Vagina (tissue), 2 donors: ENCODE data around the gene PTTG1IP. TPM values are rescaled to one million over a fixed set of nuclear protein-coding genes. Genes with fewer than 3 reads are reported as not detected.
"Not testable (repeated sequence)": the region's sequence is repeated elsewhere in the genome, so short reads cannot be mapped to it uniquely, and the experiment has no call there.

Experiments
- DNase-seq, 2 donors: peaks; one replicate each; pipeline ENCODE4 v3.0.0-alpha.2; 2017; ENCODE audit errors: extremely low spot score in 2 of 2
- H3K27ac ChIP-seq: fragments of 200-600 bp; sonication (generic); one replicate; pipeline ENCODE4 v1.5.1; 2019
- H3K27me3 ChIP-seq: fragments of 200-600 bp; sonication (generic); one replicate; pipeline ENCODE4 v1.5.1; 2019
- H3K36me3 ChIP-seq, 2 donors: fragments of 200-600 bp; sonication (generic); one replicate each; pipeline ENCODE4 v1.5.1; 2017 to 2019
- H3K4me1 ChIP-seq: fragments of 200-600 bp; sonication (generic); one replicate; pipeline ENCODE4 v1.5.1; 2019
- H3K4me3 ChIP-seq, 2 donors: fragments of 200-600 bp; sonication (generic); 1 replicate in 1 of 2; 2 replicates in 1 of 2; pipeline ENCODE4 v1.5.1; 2016 to 2019
- H3K9me3 ChIP-seq: fragments of 200-600 bp; sonication (generic); one replicate; pipeline ENCODE4 v1.5.1; 2019
- CTCF ChIP-seq, 3 experiments: fragments of 450-650 bp in 2 of 3; fragments of 200-600 bp in 1 of 3; sonication (generic) in 1 of 3; IDR thresholded peaks; one replicate each; pipeline ENCODE4 v1.5.1; 2017 to 2019; ENCODE audit warnings: antibody characterized with exemption in 3 of 3, mild to moderate bottlenecking in 2 of 3, moderate library complexity in 2 of 3
- POLR2A ChIP-seq, 2 donors: fragments of 450-650 bp; IDR thresholded peaks; one replicate each; pipeline ENCODE4 v1.6.1; 2017; ENCODE audit warnings: antibody characterized with exemption in 2 of 2, mild to moderate bottlenecking in 2 of 2, moderate library complexity in 2 of 2
- POLR2AphosphoS5 ChIP-seq, 2 donors: sonication (generic); formaldehyde crosslinking; IDR thresholded peaks; one replicate each; pipeline ENCODE4 v1.9.0; 2017; ENCODE audit warnings: antibody characterized with exemption in 2 of 2, mild to moderate bottlenecking in 2 of 2, low read depth in 1 of 2; ENCODE audit not compliant: insufficient read depth in 1 of 2
- intact Hi-C: fragments of 100-400 bp; cut with DNase I; formaldehyde crosslinking; loops from one replicate; pipeline ENCODE4 v1.15.1; 2023
- total RNA-seq: library from RNA; depleted of rRNA; stranded (reverse); fragments of >200 nt; gene quantifications from one replicate; pipeline ENCODE4 v1.2.3, GENCODE V29; 2016

Gene PTTG1IP
- total RNA-seq, 1 donor from 2014 or later = 165 TPM

DNA sequence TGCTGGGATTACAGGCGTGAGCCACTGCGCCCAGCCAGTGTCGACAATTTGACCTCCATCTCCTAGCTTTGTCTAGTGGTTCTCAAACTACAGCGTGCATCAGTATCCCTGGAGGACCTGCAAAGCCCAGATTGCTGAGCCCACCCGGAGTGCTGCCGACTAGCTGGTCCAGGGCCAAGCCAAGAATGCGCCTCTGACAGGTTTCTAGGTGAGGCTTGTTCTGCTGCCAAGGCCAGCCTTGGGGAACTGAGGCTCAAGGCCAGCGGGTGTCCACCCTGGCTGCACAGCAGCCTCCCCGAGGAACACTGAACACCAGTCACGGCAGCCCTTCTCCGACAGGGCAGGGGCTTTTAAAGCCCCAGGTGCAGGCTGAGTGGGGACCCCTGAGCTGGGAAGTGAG is 9.8 kb upstream of the PTTG1IP start:
- no peaks in the 10 kb centered on the region for H3K36me3 ChIP-seq
- DNase-seq = no peak
- H3K9me3 ChIP-seq = no peaks in the 10 kb centered on the region
- intact Hi-C loops = no loop called here
- H3K27me3 ChIP-seq = no peaks in the 10 kb centered on the region
- peaks cover 8% of the 10 kb centered on the region for H3K4me1 ChIP-seq
- TF ChIP-seq POLR2AphosphoS5 (IDR thresholded peaks at IDR 0.05; ENCODE audit: insufficient read depth in 1 of 2, low read depth in 1 of 2) (no peak), CTCF (IDR thresholded peaks at IDR 0.05) (no peak), POLR2A (IDR thresholded peaks at IDR 0.05) (no peak)
- H3K27ac ChIP-seq = no peak overlapping the region
- H3K4me3 ChIP-seq = no peak overlapping the region

DNA sequence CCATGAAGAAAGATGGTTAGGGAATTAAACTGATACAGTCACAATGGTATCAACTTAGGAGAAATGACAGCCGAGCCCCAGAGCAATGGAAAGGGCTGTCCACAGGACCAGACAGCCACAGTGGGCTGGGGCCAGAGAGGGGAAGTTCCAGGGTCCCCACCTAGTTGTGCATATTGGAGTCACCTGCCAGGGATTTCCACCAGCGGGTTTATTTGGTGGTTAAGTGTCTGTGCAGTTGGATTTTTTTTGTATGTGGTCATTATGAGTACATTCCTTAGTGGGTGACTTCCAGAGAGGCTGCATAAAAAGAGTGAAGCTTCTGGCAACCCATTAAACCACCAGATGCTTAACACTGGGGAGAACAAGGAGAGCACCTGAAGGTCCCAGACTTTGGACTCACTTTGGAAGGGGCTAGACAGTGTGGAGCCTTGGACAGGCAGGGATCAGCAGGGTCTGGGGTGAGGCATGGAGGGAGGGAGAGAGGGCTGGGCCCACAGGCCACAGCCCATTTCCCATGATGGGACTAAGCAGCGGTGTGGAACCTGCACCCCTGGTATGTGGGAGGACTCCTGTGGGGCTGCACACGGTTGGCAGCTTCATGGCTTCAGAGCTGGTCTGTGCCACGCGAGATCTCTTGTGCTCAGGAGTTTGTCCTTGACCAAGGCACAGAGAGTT is 7.8 kb upstream of the PTTG1IP start:
- Histone ChIP-seq H3K4me1 (peaks cover 8% of the 10 kb centered on the region), H3K9me3 (no peaks in the 10 kb centered on the region), H3K27ac (no peak overlapping the region), H3K27me3 (no peaks in the 10 kb centered on the region), H3K36me3 (no peaks in the 10 kb centered on the region), H3K4me3 (no peak overlapping the region)
- no peak for TF ChIP-seq POLR2A (IDR thresholded peaks at IDR 0.05)
- TF ChIP-seq CTCF (IDR thresholded peaks at IDR 0.05) = no peak
- TF ChIP-seq POLR2AphosphoS5 (IDR thresholded peaks at IDR 0.05; ENCODE audit: insufficient read depth in 1 of 2, low read depth in 1 of 2) = no peak
- intact Hi-C loops = no loop called here
- DNase-seq = no peak

DNA sequence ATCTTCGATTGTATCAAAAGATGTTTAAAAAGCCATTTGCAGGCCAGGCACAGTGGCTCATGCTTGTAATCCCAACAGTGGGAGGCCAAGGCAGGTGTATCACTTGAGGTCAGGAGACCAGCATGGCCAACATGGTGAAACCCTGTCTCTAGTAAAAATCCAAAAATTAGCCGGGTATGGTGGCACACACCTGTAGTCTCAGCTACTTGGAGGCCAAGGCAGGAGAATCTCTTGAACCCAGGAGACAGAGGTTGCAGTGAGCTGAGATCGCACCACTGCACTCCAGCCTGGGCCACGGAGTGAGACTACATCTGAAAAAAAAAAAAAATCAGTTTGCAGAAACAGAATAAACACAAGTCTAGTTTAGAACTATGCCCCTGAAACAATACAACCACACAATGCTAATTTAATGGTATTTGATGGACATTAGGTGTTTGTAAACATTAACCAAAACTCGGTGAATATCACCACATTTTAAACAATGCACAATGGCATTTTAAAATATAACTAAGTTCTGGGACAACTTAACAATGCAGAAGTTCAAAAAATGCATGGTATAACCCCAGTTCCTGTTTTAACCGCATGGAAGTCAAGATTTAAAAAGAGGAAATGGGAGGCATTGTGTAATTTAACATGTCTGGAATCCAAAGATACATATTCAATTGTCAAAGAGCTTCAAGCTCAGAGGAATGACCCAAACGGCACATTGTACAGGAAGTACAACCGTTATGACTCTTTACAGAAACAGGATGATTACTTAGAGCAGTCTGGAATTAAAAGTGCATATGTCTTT is 7.1 kb upstream of the PTTG1IP start:
- Histone ChIP-seq H3K27ac (no peak overlapping the region), H3K27me3 (no peaks in the 10 kb centered on the region), H3K36me3 (no peaks in the 10 kb centered on the region), H3K4me1 (peaks cover 12% of the 10 kb centered on the region), H3K4me3 (no peak overlapping the region), H3K9me3 (no peaks in the 10 kb centered on the region)
- DNase-seq = no peak
- intact Hi-C loops = no loop called here
- TF ChIP-seq POLR2AphosphoS5 (IDR thresholded peaks at IDR 0.05; ENCODE audit: insufficient read depth in 1 of 2, low read depth in 1 of 2) (peak in 1 of 2 donors; percentile 12), CTCF (IDR thresholded peaks at IDR 0.05) (no peak), POLR2A (IDR thresholded peaks at IDR 0.05) (no peak)

GRCh38 chr21:44879238-44879637 is 5.7 kb upstream of the PTTG1IP start:
- H3K27me3 ChIP-seq, H3K9me3 ChIP-seq, DNase-seq, H3K36me3 ChIP-seq, H3K27ac ChIP-seq, H3K4me3 ChIP-seq: not testable (repeated sequence)
- H3K4me1 ChIP-seq = peaks cover 25% of the 10 kb centered on the region
- intact Hi-C loops = loop anchor here (10.0 kb wide), 1 partner anchor 544 kb away; the partner anchor contains the start of gene CFAP410

- no peak for DNase-seq
- Histone ChIP-seq H3K4me1 (peaks cover 27% of the 10 kb centered on the region), H3K27ac (no peak overlapping the region), H3K4me3 (no peak overlapping the region), H3K9me3 (no peaks in the 10 kb centered on the region), H3K36me3 (no peaks in the 10 kb centered on the region), H3K27me3 (no peaks in the 10 kb centered on the region)
- TF ChIP-seq POLR2A (IDR thresholded peaks at IDR 0.05) (no peak), CTCF (IDR thresholded peaks at IDR 0.05) (no peak), POLR2AphosphoS5 (IDR thresholded peaks at IDR 0.05; ENCODE audit: insufficient read depth in 1 of 2, low read depth in 1 of 2) (no peak)
- intact Hi-C loops = loop anchor here (10.0 kb wide), 1 partner anchor 544 kb away; the partner anchor contains the start of gene CFAP410
Observed at GRCh38 chr21:44878053-44878982, 4.8 kb upstream of the PTTG1IP start.
